K562 (cell line): ENCODE measurements around the gene MTG1. TPM values are rescaled to one million over a fixed set of nuclear protein-coding genes. Genes with fewer than 3 reads are reported as not detected.

Source experiments
- BRD9 ChIP-seq: fragments of 450-650 bp; IDR thresholded peaks from 2 replicates; pipeline ENCODE4 v1.6.1; 2018; ENCODE audit warnings: low read depth; ENCODE audit not compliant: partially characterized antibody
- DIDO1 ChIP-seq: fragments of 450-650 bp; IDR thresholded peaks from 2 replicates; pipeline ENCODE4 v1.6.1; 2016; ENCODE audit warnings: low read depth, missing biosample characterization, missing genetic modification characterization
- HDAC6 ChIP-seq: IDR thresholded peaks from 2 replicates; pipeline ENCODE4 v1.6.1; 2012; ENCODE audit warnings: low read depth, mild to moderate bottlenecking, control low read depth, inconsistent platforms, low read length, moderate library complexity
- HLTF ChIP-seq: fragments of 450-650 bp; IDR thresholded peaks from 2 replicates; pipeline ENCODE4 v1.6.1; 2016
- ILK ChIP-seq: fragments of 450-650 bp; IDR thresholded peaks from 2 replicates; pipeline ENCODE4 v1.6.1; 2016; ENCODE audit warnings: missing genetic modification characterization, low read depth, mild to moderate bottlenecking, missing compliant biosample characterization, moderate library complexity, borderline replicate concordance
- MCM2 ChIP-seq: fragments of 450-650 bp; IDR thresholded peaks from 2 replicates; pipeline ENCODE4 v1.6.1; 2017; ENCODE audit warnings: low read depth, mild to moderate bottlenecking
- MTA2 ChIP-seq: fragments of 450-650 bp; IDR thresholded peaks from 2 replicates; pipeline ENCODE4 v1.6.1; 2016; ENCODE audit warnings: low read depth
- PPARD ChIP-seq: fragments of 250-450 bp; sonication (Bioruptor Pico); IDR thresholded peaks from 2 replicates; pipeline ENCODE4 v1.8.0; 2022; ENCODE audit warnings: inconsistent platforms, mild to moderate bottlenecking, moderate library complexity
- TARDBP ChIP-seq: fragments of 450-650 bp; IDR thresholded peaks from 2 replicates; pipeline ENCODE4 v1.6.1; 2016
- ZNF140 ChIP-seq: fragments of 250-450 bp; sonication (Bioruptor Pico); IDR thresholded peaks from 2 replicates; pipeline ENCODE4 v1.8.0; 2021; ENCODE audit warnings: moderate library complexity, mild to moderate bottlenecking, inconsistent platforms
- ZNF766 ChIP-seq: fragments of 200-800 bp; sonication (Bioruptor generic); conservative IDR thresholded peaks from 2 replicates; pipeline ENCODE4 v1.6.1; 2016; ENCODE audit warnings: missing genetic modification characterization, missing compliant biosample characterization
- polyA plus RNA-seq, 8 experiments: library from polyadenylated mRNA; depleted of rRNA in 4 of 8; stranded (reverse) in 5 of 8; unstranded in 3 of 8; fragments of >200 nt; fragmentation: Nextera tagmentation in 2 of 8; fragmentation: Illumina TruSeq in 1 of 8; extraction: Ambion mirVana in 2 of 8; extraction: Trizol in 1 of 8; gene quantifications; 2 replicates each; pipeline versions ENCODE4 v1.2.1 to v1.2.3, GENCODE V29; 2011 to 2014; ENCODE audit warnings: inconsistent platforms in 1 of 8, missing spikeins in 1 of 8
- total RNA-seq, 7 experiments: library from RNA; depleted of rRNA in 6 of 7; stranded (reverse); fragments of >200 nt in 6 of 7; fragmentation: Illumina TruSeq in 2 of 7; extraction: Trizol in 2 of 7; gene quantifications; 2 replicates each; pipeline versions ENCODE4 v1.2.1 to v1.2.3, GENCODE V29; 2011 to 2021; ENCODE audit warnings: low replicate concordance in 1 of 7
- TF ChIP-seq, protein P1 (sequence below): fragments of 250-450 bp; sonication (Bioruptor Pico); IDR thresholded peaks from 2 replicates; pipeline ENCODE4 v1.5.0; 2021; ENCODE audit warnings: mild to moderate bottlenecking, borderline replicate concordance
- TF ChIP-seq, protein P2 (sequence below): fragments of 250-450 bp; sonication (Bioruptor Pico); IDR thresholded peaks from 2 replicates; pipeline ENCODE4 v1.4.0; 2020; ENCODE audit warnings: mild to moderate bottlenecking, moderate library complexity
- TF ChIP-seq, protein P3 (sequence below): fragments of 250-450 bp; sonication (Bioruptor Pico); IDR thresholded peaks from 2 replicates; pipeline ENCODE4 v1.5.0; 2020; ENCODE audit warnings: mild to moderate bottlenecking, borderline replicate concordance
- TF ChIP-seq, protein P4 (sequence below): fragments of 450-650 bp; IDR thresholded peaks from 2 replicates; pipeline ENCODE4 v1.6.1; 2017; ENCODE audit warnings: mild to moderate bottlenecking, moderate library complexity
- TF ChIP-seq, protein P5 (sequence below): sonication (generic); IDR thresholded peaks from 2 replicates; pipeline ENCODE4 v1.6.1; 2016

The MTG1 gene
- total and polyA plus RNA-seq, 9 of the 15 experiments (the other 6 are each of a cell fraction or from before 2014, with no cell fraction given) = 2.8 to 28.2 (median 15.4) TPM

DNA sequence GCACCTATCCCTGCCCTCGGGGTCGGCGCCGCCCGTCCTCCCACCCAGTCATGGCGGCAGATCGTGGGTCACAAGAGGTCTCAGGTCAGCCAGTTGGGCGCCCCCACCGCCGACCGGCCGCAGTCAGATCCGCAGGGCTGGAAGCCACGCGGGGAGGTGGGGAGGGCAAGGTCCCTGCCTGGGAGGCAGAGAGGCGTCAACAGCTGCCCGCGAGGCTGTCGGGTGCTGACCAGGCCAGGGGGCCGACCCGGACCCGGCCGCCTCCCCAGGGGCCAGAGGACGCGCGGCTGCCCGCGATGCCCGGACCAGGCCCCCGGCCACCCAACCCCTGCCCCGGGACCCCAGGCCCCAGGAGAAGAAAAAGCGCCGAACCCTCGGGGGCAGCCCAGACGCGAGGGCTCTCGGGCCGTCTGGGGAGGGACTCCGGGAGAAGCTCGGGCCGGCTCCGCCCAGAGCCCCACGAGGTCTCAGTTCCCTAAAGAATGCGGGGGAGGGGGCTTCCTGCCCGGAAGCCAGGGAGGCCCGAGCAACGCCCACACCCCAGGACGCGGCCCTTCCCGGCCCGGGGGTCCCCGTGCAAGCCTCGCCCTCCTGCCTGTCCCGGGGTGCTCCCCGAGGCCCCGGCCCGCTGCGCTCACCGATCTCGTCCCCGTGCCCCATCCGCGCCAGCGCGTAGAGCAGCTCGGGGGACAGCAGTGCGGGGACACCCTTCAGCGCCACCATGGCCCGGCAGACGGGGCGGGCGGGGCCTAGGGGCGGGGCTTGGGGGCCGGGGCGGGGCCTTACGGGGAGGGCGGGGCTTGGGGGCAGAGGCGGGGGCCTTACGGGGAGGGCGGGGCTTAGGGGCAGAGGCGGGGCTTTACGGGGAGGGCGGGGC is 36.4 kb upstream of the MTG1 start, which contains the start of gene FUOM (continued):
- no peak for TF ChIP-seq MTA2
- no peak for TF ChIP-seq ZNF140 (CRISPR knock-in tag)
- no peak for TF ChIP-seq ZNF766 (CRISPR knock-in tag)
- TF ChIP-seq BRD9 = no peak
- no peak for TF ChIP-seq HDAC6
- TF ChIP-seq, protein P1, sequence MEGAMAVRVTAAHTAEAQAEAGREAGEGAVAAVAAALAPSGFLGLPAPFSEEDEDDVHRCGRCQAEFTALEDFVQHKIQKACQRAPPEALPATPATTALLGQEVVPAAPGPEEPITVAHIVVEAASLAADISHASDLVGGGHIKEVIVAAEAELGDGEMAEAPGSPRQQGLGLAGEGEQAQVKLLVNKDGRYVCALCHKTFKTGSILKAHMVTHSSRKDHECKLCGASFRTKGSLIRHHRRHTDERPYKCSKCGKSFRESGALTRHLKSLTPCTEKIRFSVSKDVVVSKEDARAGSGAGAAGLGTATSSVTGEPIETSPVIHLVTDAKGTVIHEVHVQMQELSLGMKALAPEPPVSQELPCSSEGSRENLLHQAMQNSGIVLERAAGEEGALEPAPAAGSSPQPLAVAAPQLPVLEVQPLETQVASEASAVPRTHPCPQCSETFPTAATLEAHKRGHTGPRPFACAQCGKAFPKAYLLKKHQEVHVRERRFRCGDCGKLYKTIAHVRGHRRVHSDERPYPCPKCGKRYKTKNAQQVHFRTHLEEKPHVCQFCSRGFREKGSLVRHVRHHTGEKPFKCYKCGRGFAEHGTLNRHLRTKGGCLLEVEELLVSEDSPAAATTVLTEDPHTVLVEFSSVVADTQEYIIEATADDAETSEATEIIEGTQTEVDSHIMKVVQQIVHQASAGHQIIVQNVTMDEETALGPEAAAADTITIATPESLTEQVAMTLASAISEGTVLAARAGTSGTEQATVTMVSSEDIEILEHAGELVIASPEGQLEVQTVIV (CRISPR knock-in tag) = no peak
- TF ChIP-seq, protein P2, sequence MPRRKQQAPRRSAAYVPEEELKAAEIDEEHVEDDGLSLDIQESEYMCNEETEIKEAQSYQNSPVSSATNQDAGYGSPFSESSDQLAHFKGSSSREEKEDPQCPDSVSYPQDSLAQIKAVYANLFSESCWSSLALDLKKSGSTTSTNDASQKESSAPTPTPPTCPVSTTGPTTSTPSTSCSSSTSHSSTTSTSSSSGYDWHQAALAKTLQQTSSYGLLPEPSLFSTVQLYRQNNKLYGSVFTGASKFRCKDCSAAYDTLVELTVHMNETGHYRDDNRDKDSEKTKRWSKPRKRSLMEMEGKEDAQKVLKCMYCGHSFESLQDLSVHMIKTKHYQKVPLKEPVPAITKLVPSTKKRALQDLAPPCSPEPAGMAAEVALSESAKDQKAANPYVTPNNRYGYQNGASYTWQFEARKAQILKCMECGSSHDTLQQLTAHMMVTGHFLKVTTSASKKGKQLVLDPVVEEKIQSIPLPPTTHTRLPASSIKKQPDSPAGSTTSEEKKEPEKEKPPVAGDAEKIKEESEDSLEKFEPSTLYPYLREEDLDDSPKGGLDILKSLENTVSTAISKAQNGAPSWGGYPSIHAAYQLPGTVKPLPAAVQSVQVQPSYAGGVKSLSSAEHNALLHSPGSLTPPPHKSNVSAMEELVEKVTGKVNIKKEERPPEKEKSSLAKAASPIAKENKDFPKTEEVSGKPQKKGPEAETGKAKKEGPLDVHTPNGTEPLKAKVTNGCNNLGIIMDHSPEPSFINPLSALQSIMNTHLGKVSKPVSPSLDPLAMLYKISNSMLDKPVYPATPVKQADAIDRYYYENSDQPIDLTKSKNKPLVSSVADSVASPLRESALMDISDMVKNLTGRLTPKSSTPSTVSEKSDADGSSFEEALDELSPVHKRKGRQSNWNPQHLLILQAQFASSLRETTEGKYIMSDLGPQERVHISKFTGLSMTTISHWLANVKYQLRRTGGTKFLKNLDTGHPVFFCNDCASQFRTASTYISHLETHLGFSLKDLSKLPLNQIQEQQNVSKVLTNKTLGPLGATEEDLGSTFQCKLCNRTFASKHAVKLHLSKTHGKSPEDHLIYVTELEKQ (CRISPR knock-in tag) = no peak
- TF ChIP-seq TARDBP = no peak
- TF ChIP-seq, protein P3, sequence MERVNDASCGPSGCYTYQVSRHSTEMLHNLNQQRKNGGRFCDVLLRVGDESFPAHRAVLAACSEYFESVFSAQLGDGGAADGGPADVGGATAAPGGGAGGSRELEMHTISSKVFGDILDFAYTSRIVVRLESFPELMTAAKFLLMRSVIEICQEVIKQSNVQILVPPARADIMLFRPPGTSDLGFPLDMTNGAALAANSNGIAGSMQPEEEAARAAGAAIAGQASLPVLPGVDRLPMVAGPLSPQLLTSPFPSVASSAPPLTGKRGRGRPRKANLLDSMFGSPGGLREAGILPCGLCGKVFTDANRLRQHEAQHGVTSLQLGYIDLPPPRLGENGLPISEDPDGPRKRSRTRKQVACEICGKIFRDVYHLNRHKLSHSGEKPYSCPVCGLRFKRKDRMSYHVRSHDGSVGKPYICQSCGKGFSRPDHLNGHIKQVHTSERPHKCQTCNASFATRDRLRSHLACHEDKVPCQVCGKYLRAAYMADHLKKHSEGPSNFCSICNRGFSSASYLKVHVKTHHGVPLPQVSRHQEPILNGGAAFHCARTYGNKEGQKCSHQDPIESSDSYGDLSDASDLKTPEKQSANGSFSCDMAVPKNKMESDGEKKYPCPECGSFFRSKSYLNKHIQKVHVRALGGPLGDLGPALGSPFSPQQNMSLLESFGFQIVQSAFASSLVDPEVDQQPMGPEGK = no peak
- TF ChIP-seq ILK (tag) = no peak
- no peak for TF ChIP-seq PPARD
- TF ChIP-seq, protein P4, sequence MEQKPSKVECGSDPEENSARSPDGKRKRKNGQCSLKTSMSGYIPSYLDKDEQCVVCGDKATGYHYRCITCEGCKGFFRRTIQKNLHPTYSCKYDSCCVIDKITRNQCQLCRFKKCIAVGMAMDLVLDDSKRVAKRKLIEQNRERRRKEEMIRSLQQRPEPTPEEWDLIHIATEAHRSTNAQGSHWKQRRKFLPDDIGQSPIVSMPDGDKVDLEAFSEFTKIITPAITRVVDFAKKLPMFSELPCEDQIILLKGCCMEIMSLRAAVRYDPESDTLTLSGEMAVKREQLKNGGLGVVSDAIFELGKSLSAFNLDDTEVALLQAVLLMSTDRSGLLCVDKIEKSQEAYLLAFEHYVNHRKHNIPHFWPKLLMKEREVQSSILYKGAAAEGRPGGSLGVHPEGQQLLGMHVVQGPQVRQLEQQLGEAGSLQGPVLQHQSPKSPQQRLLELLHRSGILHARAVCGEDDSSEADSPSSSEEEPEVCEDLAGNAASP = no peak
- TF ChIP-seq MCM2 = no peak
- no peak for TF ChIP-seq DIDO1 (tag)
- TF ChIP-seq, protein P5, sequence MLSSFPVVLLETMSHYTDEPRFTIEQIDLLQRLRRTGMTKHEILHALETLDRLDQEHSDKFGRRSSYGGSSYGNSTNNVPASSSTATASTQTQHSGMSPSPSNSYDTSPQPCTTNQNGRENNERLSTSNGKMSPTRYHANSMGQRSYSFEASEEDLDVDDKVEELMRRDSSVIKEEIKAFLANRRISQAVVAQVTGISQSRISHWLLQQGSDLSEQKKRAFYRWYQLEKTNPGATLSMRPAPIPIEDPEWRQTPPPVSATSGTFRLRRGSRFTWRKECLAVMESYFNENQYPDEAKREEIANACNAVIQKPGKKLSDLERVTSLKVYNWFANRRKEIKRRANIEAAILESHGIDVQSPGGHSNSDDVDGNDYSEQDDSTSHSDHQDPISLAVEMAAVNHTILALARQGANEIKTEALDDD = no peak
- TF ChIP-seq HLTF = no peak
